HepG2 (cell line): Measurements from ENCODE around the gene RUNX3. TPM values are rescaled to one million over a fixed set of nuclear protein-coding genes. Genes with fewer than 3 reads are reported as not detected.

Experiments used
- ATRX ChIP-seq: sonication (generic); formaldehyde crosslinking; IDR thresholded peaks from 2 replicates; pipeline ENCODE4 v1.4.0; 2020; ENCODE audit warnings: missing genetic modification reagents, borderline replicate concordance
- BHLHE40 ChIP-seq: IDR thresholded peaks from 2 replicates; pipeline ENCODE4 v1.6.1; 2011; ENCODE audit warnings: low read length, improper control_type of control experiment
- DNMT1 ChIP-seq: sonication (generic); formaldehyde crosslinking; IDR thresholded peaks from 2 replicates; pipeline ENCODE4 v1.5.1; 2020; ENCODE audit warnings: mild to moderate bottlenecking, missing genetic modification reagents
- DRAP1 ChIP-seq: IDR thresholded peaks from 2 replicates; pipeline ENCODE4 v1.6.1; 2016; ENCODE audit warnings: missing genetic modification reagents, missing compliant biosample characterization
- IRF2 ChIP-seq: IDR thresholded peaks from 2 replicates; pipeline ENCODE4 v1.6.1; 2018; ENCODE audit warnings: missing genetic modification reagents, missing compliant biosample characterization
- IRX3 ChIP-seq: sonication (generic); formaldehyde crosslinking; IDR thresholded peaks from 2 replicates; pipeline ENCODE4 v1.8.1; 2023; ENCODE audit warnings: mild to moderate bottlenecking, low read depth, missing genetic modification reagents, borderline replicate concordance
- MTF2 ChIP-seq: sonication (generic); formaldehyde crosslinking; IDR thresholded peaks from 2 replicates; pipeline ENCODE4 v1.5.0; 2020; ENCODE audit warnings: missing genetic modification reagents, borderline replicate concordance
- PPARG ChIP-seq: conservative IDR thresholded peaks from 2 replicates; pipeline ENCODE4 v1.6.1; 2016; ENCODE audit warnings: missing biosample characterization, missing genetic modification reagents
- RAD21 ChIP-seq: fragments of 450-650 bp; formaldehyde crosslinking; IDR thresholded peaks from 2 replicates; pipeline ENCODE4 v1.5.0; 2020; ENCODE audit warnings: mild to moderate bottlenecking
- RBM39 ChIP-seq: fragments of 200-400 bp; formaldehyde crosslinking; IDR thresholded peaks from one replicate; pipeline ENCODE4 v1.6.1; 2018; ENCODE audit warnings: antibody characterized with exemption, mild to moderate bottlenecking, low read depth, low read length; ENCODE audit not compliant: poor library complexity, severe bottlenecking
- SIN3B ChIP-seq: fragments of 150-350 bp; IDR thresholded peaks from 2 replicates; pipeline ENCODE4 v1.6.1; 2014; ENCODE audit warnings: low read length
- SP5 ChIP-seq: IDR thresholded peaks from 2 replicates; pipeline ENCODE4 v1.6.1; 2016; ENCODE audit warnings: low read depth, borderline replicate concordance
- SRSF9 ChIP-seq: fragments of 200-400 bp; formaldehyde crosslinking; IDR thresholded peaks from 2 replicates; pipeline ENCODE4 v1.6.1; 2018; ENCODE audit warnings: borderline replicate concordance, mild to moderate bottlenecking, low read depth, low read length; ENCODE audit not compliant: insufficient read depth, poor library complexity, severe bottlenecking
- SYNCRIP ChIP-seq: fragments of 200-400 bp; formaldehyde crosslinking; IDR thresholded peaks from 2 replicates; pipeline ENCODE4 v1.6.1; 2018; ENCODE audit warnings: mild to moderate bottlenecking, low read depth, low read length; ENCODE audit not compliant: insufficient read depth
- ZBTB10 ChIP-seq: sonication (generic); formaldehyde crosslinking; IDR thresholded peaks from 2 replicates; pipeline ENCODE4 v1.4.0; 2020; ENCODE audit warnings: missing genetic modification reagents, borderline replicate concordance
- ZBTB38 ChIP-seq: sonication (generic); formaldehyde crosslinking; IDR thresholded peaks from 2 replicates; pipeline ENCODE4 v1.5.1; 2020; ENCODE audit warnings: mild to moderate bottlenecking, missing genetic modification reagents
- ZFX ChIP-seq: sonication (generic); formaldehyde crosslinking; IDR thresholded peaks from 2 replicates; pipeline ENCODE4 v1.4.0; 2020; ENCODE audit warnings: mild to moderate bottlenecking, low read depth, missing genetic modification reagents, moderate library complexity
- ZNF124 ChIP-seq: sonication (generic); formaldehyde crosslinking; IDR thresholded peaks from 2 replicates; pipeline ENCODE4 v1.4.0; 2020; ENCODE audit warnings: missing genetic modification reagents
- ZNF333 ChIP-seq: sonication (generic); formaldehyde crosslinking; IDR thresholded peaks from 2 replicates; pipeline ENCODE4 v1.4.0; 2020; ENCODE audit warnings: mild to moderate bottlenecking, missing genetic modification reagents, borderline replicate concordance
- ZNF605 ChIP-seq: sonication (generic); formaldehyde crosslinking; IDR thresholded peaks from 2 replicates; pipeline ENCODE4 v1.8.0; 2022; ENCODE audit warnings: mild to moderate bottlenecking, missing genetic modification reagents
- ZNF879 ChIP-seq: sonication (generic); formaldehyde crosslinking; IDR thresholded peaks from 2 replicates; pipeline ENCODE4 v1.8.1; 2023; ENCODE audit warnings: missing genetic modification reagents
- ZSCAN31 ChIP-seq: sonication (generic); formaldehyde crosslinking; IDR thresholded peaks from 2 replicates; pipeline ENCODE4 v1.5.0; 2020; ENCODE audit warnings: low read depth, mild to moderate bottlenecking, missing genetic modification reagents
- polyA plus RNA-seq, 8 experiments: library from polyadenylated mRNA; depleted of rRNA in 3 of 8; stranded (reverse) in 7 of 8; unstranded in 1 of 8; fragments of >200 nt; fragmentation: Illumina TruSeq in 4 of 8; extraction: Trizol in 4 of 8; gene quantifications; 2 replicates each; pipeline versions ENCODE4 v1.2.1 to v1.2.3, GENCODE V29; 2011 to 2016; ENCODE audit warnings: low read depth in 4 of 8, missing spikeins in 1 of 8, mixed read lengths in 1 of 8; ENCODE audit not compliant: insufficient read depth in 1 of 8
- total RNA-seq, 5 experiments: library from RNA; depleted of rRNA; stranded (reverse); fragments of >200 nt; fragmentation: Illumina TruSeq; extraction: Trizol; gene quantifications; 2 replicates each; pipeline ENCODE4 v1.2.3, GENCODE V29; 2016; ENCODE audit warnings: low read depth in 1 of 5
- TF ChIP-seq, protein P1 (sequence below): sonication (generic); formaldehyde crosslinking; IDR thresholded peaks from 2 replicates; pipeline ENCODE4 v1.5.1; 2020; ENCODE audit warnings: mild to moderate bottlenecking, moderate library complexity, missing genetic modification reagents
- TF ChIP-seq, protein P2 (sequence below): sonication (generic); formaldehyde crosslinking; IDR thresholded peaks from 2 replicates; pipeline ENCODE4 v1.4.0; 2020; ENCODE audit warnings: mild to moderate bottlenecking, missing genetic modification reagents

The RUNX3 gene
- total and polyA plus RNA-seq, 2 of the 13 experiments (the other 11 are each of a cell fraction or from before 2014, with no cell fraction given): 0.04 to 0.22 TPM

GRCh38 chr1:24909388-24909898 lies 20.6 kb downstream of the RUNX3 start (continued):
- no peak for TF ChIP-seq RBM39
- no peak for TF ChIP-seq SRSF9
- TF ChIP-seq ZFX (CRISPR knock-in tag): peak; percentile 27; the same call in 1 of the 2 replicates
- TF ChIP-seq SIN3B: no peak
- no peak for TF ChIP-seq ZNF605 (CRISPR knock-in tag)
- TF ChIP-seq MTF2 (CRISPR knock-in tag): no peak
- TF ChIP-seq PPARG (CRISPR knock-in tag): 0 out of 2 replicates have a peak, but pooled peaks have one; percentile 15
- peak; percentile 56; the same call in 1 of the 2 replicates for TF ChIP-seq DNMT1 (CRISPR knock-in tag)
- TF ChIP-seq ZNF124: peak; percentile 49; the same call in 1 of the 2 replicates
- TF ChIP-seq SYNCRIP: no peak
- TF ChIP-seq RAD21 (CRISPR knock-in tag): peak; percentile 49; the same call in 1 of the 2 replicates
- no peak for TF ChIP-seq ZNF333 (CRISPR knock-in tag)
- TF ChIP-seq ZBTB38 (CRISPR knock-in tag): 0 out of 2 replicates have a peak, but pooled peaks have one; percentile 64
- TF ChIP-seq, protein P1, sequence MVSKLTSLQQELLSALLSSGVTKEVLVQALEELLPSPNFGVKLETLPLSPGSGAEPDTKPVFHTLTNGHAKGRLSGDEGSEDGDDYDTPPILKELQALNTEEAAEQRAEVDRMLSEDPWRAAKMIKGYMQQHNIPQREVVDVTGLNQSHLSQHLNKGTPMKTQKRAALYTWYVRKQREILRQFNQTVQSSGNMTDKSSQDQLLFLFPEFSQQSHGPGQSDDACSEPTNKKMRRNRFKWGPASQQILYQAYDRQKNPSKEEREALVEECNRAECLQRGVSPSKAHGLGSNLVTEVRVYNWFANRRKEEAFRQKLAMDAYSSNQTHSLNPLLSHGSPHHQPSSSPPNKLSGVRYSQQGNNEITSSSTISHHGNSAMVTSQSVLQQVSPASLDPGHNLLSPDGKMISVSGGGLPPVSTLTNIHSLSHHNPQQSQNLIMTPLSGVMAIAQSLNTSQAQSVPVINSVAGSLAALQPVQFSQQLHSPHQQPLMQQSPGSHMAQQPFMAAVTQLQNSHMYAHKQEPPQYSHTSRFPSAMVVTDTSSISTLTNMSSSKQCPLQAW (CRISPR knock-in tag): peak; percentile 56; the same call in 1 of the 2 replicates
- no peak for TF ChIP-seq ZBTB10
- peak; percentile 28; the same call in 1 of the 2 replicates for TF ChIP-seq DRAP1 (CRISPR knock-in tag)
- TF ChIP-seq SP5 (CRISPR knock-in tag): peak; percentile 52; the same call in 1 of the 2 replicates
- no peak for TF ChIP-seq IRX3 (CRISPR knock-in tag)
- peak; percentile 56; the same call in 1 of the 2 replicates for TF ChIP-seq BHLHE40
- TF ChIP-seq IRF2 (CRISPR knock-in tag): no peak
- TF ChIP-seq ATRX: no peak
- no peak for TF ChIP-seq ZNF879 (CRISPR knock-in tag)
- TF ChIP-seq ZSCAN31 (CRISPR knock-in tag): no peak
- TF ChIP-seq, protein P2, sequence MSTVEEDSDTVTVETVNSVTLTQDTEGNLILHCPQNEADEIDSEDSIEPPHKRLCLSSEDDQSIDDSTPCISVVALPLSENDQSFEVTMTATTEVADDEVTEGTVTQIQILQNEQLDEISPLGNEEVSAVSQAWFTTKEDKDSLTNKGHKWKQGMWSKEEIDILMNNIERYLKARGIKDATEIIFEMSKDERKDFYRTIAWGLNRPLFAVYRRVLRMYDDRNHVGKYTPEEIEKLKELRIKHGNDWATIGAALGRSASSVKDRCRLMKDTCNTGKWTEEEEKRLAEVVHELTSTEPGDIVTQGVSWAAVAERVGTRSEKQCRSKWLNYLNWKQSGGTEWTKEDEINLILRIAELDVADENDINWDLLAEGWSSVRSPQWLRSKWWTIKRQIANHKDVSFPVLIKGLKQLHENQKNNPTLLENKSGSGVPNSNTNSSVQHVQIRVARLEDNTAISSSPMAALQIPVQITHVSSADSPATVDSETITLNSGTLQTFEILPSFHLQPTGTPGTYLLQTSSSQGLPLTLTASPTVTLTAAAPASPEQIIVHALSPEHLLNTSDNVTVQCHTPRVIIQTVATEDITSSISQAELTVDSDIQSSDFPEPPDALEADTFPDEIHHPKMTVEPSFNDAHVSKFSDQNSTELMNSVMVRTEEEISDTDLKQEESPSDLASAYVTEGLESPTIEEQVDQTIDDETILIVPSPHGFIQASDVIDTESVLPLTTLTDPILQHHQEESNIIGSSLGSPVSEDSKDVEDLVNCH (CRISPR knock-in tag): no peak
